Hippocampal formation (tissue), 2 donors: ENCODE data around the gene WDR76.
"Not testable (repeated sequence)": the region's sequence is repeated elsewhere in the genome, so short reads cannot be mapped to it uniquely, and the experiment has no call there.

Source experiments
- DNase-seq, 2 donors: peaks; one replicate each; lab custom pipeline; 2025; lab: John Stamatoyannopoulos, UW

WDR76 gene

GRCh38 chr15:43821505-43821904, 5.3 kb upstream of the WDR76 start:
- DNase-seq = no peak

GRCh38 chr15:43824302-43825246, 2.2 kb upstream of the WDR76 start, which contains the start of gene MFAP1:
Gene MFAP1 (minus strand): TSS chr15:43824690. CDS start chr15:43824569, 121 bp downstream.
- peak; percentile 89 to 94 for DNase-seq

- not testable (repeated sequence) for DNase-seq
Measured at GRCh38 chr15:43825305-43825704, 1.5 kb upstream of the WDR76 start.

GRCh38 chr15:43826029-43826507, 734 bp upstream of the WDR76 start:
- no peak for DNase-seq

- no peak for DNase-seq
Measured at GRCh38 chr15:43828061-43828657, 1.4 kb downstream of the WDR76 start.

- not testable (repeated sequence) for DNase-seq
Measured at GRCh38 chr15:43829951-43830540, 3.2 kb downstream of the WDR76 start.

- not testable (repeated sequence) for DNase-seq
Measured at GRCh38 chr15:43830691-43831275, 4.0 kb downstream of the WDR76 start.

- DNase-seq = not testable (repeated sequence)
Measured at GRCh38 chr15:43831519-43832052, 4.8 kb downstream of the WDR76 start.

GRCh38 chr15:43832485-43832884, 5.7 kb downstream of the WDR76 start:
- not testable (repeated sequence) for DNase-seq

- no peak for DNase-seq
Measured at GRCh38 chr15:43845421-43845820, 18.6 kb downstream of the WDR76 start.

- no peak for DNase-seq
Measured at GRCh38 chr15:43851251-43851650, 24.4 kb downstream of the WDR76 start.

GRCh38 chr15:43852607-43853006, 25.8 kb downstream of the WDR76 start:
- no peak for DNase-seq

- DNase-seq = no peak
Measured at GRCh38 chr15:43854801-43855200, 28.0 kb downstream of the WDR76 start.

GRCh38 chr15:43859546-43859945, 32.7 kb downstream of the WDR76 start:
- DNase-seq = no peak

- not testable (repeated sequence) for DNase-seq
Measured at GRCh38 chr15:43866636-43867035, 39.8 kb downstream of the WDR76 start.

- no peak for DNase-seq
Measured at GRCh38 chr15:43867096-43867495, 40.3 kb downstream of the WDR76 start.

GRCh38 chr15:43868406-43868805, 41.6 kb downstream of the WDR76 start:
- no peak for DNase-seq

- no peak for DNase-seq
Measured at GRCh38 chr15:43871835-43872234, 45.0 kb downstream of the WDR76 start.

GRCh38 chr15:43872416-43873020, 45.7 kb downstream of the WDR76 start:
- DNase-seq = peak; percentile 54 to 86

GRCh38 chr15:43873651-43874050, 46.8 kb downstream of the WDR76 start:
- DNase-seq = no peak

GRCh38 chr15:43876872-43877271, 50.1 kb downstream of the WDR76 start:
- DNase-seq = no peak
